NT2/D1 (cell line): ENCODE measurements around the gene HS6ST1.

Source experiments
- DNase-seq: peaks from one replicate; pipeline ENCODE4 v3.0.0-alpha.2; 2011; ENCODE audit warnings: low read depth, low spot score
- H3K27me3 ChIP-seq: 2 replicates; pipeline ENCODE4 v1.6.0; 2011; ENCODE audit warnings: mild to moderate bottlenecking; ENCODE audit not compliant: insufficient read length, insufficient read depth
- H3K36me3 ChIP-seq: 2 replicates; pipeline ENCODE4 v1.6.1; 2011; ENCODE audit warnings: mild to moderate bottlenecking, low read length, mixed read lengths; ENCODE audit not compliant: insufficient read depth, insufficient read length
- H3K4me1 ChIP-seq: 2 replicates; pipeline ENCODE4 v1.5.1; 2011; ENCODE audit not compliant: insufficient read depth, insufficient read length
- H3K4me3 ChIP-seq: 2 replicates; pipeline ENCODE4 v1.5.1; 2011; ENCODE audit warnings: low read depth; ENCODE audit not compliant: insufficient read length
- H3K9ac ChIP-seq: 2 replicates; pipeline ENCODE4 v1.6.0; 2011; ENCODE audit warnings: low read depth; ENCODE audit not compliant: insufficient read length
- H3K9me3 ChIP-seq: 2 replicates; pipeline ENCODE4 v1.5.1; 2011; ENCODE audit warnings: mild to moderate bottlenecking, low read length; ENCODE audit not compliant: insufficient read depth
- SUZ12 ChIP-seq: IDR thresholded peaks from 2 replicates; pipeline ENCODE4 v1.6.1; 2011; ENCODE audit not compliant: insufficient read length, insufficient read depth; ENCODE audit errors: extremely low read depth
- YY1 ChIP-seq: IDR thresholded peaks from 2 replicates; pipeline ENCODE4 v1.6.1; 2011; ENCODE audit not compliant: insufficient read length, insufficient read depth
- ZNF274 ChIP-seq: IDR thresholded peaks from 2 replicates; pipeline ENCODE4 v1.6.1; 2011; ENCODE audit warnings: mild to moderate bottlenecking, low read depth, low read length

The HS6ST1 gene

DNA sequence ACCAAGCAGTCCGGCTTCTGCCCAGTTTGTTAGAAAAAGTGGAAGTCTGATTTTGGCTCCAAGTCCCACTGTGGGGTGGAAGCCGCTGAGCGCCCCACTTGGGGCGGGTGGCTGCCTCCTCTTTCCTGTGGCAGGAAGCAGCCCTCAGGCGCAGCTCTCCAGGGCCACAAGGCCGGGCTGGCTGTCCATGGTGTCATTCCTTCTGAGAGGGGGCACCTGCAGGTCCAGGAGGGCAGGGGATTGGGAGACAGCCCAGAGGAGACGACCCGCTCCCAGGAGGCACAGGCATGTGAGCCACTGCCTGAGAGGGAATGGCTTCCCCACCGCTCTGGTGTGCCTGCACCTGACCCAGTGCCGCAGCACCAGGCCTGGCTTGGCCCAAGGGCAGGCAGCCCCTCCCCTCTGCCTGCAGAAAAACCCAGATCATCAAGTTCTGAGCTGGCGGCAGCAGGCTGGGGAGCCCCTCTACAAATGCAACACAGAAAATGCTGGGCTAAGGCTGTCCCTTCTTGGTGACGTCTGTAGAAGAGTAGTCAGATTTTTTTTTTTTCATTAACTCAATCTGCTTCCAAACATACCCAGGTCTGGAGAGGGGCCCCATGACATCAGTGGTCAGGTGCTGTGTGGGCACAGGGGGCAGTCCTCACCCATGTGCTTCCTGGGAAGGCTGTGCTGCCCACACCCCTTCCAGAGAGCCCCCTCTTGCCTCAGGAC, 38.4 kb downstream of the HS6ST1 start:
- TF ChIP-seq SUZ12 (no peak), YY1 (no peak), ZNF274 (no peak)
- H3K9ac ChIP-seq = no peak overlapping the region
- H3K27me3 ChIP-seq = no peaks in the 10 kb centered on the region
- DNase-seq = no peak
- no peak overlapping the region for H3K4me3 ChIP-seq
- H3K36me3 ChIP-seq = peaks cover 77% of the 10 kb centered on the region
- H3K4me1 ChIP-seq = peaks cover 33% of the 10 kb centered on the region
- H3K9me3 ChIP-seq = peaks cover 5% of the 10 kb centered on the region; the same call in 1 of the 2 replicates

DNA sequence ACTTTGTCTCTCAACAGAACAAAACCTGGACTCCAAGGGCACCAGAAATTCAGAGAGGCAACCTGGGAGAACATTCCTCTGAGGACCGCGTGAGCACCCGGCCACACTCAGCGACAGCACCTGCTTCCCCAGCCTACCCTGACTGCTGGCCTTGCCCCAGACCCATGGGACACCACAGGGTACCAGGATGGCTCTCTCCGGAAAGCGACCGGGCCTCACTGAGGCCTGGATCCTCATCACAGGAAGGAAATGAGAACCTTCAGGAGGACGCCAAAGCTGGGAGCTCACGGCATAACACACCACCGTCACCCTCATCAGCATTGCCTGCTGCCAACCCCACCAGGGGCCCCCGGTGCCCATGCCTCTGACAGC, 38.9 kb downstream of the HS6ST1 start:
- H3K4me1 ChIP-seq = peaks cover 28% of the 10 kb centered on the region
- H3K27me3 ChIP-seq = no peaks in the 10 kb centered on the region
- H3K36me3 ChIP-seq = peaks cover 81% of the 10 kb centered on the region
- peaks cover 9% of the 10 kb centered on the region; the same call in 1 of the 2 replicates for H3K9me3 ChIP-seq
- DNase-seq = no peak
- no peak for TF ChIP-seq SUZ12
- no peak for TF ChIP-seq YY1
- TF ChIP-seq ZNF274 = no peak
- H3K4me3 ChIP-seq = no peak overlapping the region
- no peak overlapping the region for H3K9ac ChIP-seq

DNA sequence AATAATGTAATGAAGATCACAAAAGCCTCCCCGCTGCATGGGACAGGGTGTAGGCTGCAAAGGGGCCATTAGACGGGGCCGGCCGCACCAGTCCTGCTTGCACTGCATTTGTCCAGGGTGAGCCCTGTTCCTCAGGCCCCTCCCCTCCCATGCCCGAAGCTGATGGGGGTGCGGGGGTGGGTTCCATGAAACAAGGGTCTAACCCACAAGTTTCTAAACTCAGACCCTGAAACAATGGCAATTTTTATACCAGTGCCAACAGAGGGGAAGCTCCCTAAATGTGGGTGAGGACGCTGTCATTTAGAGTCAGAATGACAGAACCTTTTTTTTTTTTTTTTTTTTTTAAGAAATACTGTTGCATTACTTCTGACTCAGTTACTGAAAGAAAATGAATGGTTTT, 39.7 kb downstream of the HS6ST1 start:
- Histone ChIP-seq H3K4me3 (no peak overlapping the region), H3K36me3 (peaks cover 84% of the 10 kb centered on the region), H3K9ac (no peak overlapping the region), H3K9me3 (peaks cover 15% of the 10 kb centered on the region; the same call in 1 of the 2 replicates), H3K27me3 (no peaks in the 10 kb centered on the region), H3K4me1 (peaks cover 23% of the 10 kb centered on the region)
- DNase-seq = no peak
- TF ChIP-seq YY1 (no peak), ZNF274 (no peak), SUZ12 (no peak)

DNA sequence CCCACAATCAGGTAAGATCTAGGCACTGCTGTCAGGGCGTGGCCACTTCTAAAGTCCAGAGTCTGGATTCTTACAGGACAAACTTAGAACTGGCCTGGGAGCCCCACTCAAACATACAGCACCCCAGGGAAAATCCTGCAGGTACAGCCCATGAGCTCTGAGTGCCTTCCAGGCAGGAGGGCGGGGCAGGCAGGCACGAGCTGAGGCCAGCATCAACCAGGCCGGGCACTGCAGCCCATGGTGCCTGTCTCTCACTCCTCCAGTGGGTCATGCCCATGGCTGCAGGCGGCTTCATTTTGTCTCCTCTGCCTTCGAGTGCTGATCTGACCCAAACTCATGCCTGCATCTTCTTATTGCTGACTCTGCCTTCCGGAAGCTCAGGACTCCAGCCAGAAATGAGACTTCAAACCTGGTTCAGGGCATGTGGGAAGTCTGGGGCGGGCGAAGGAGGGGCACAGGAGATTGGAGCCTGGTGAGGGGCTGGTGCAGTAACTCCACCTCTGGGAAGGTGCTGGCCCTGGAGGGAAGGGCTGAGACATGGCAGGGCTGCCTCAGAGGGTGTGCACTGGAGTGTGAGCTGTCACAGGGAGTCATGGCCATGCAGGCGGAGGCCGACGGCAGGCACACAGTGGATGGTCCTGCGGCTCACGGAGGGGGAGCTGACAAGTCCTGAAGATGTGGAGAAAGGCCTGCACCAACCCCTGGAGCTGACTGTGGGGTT, 40.5 kb downstream of the HS6ST1 start:
- Histone ChIP-seq H3K9ac (no peak overlapping the region), H3K9me3 (peaks cover 15% of the 10 kb centered on the region; the same call in 1 of the 2 replicates), H3K4me3 (no peak overlapping the region), H3K36me3 (peaks cover 84% of the 10 kb centered on the region), H3K27me3 (no peaks in the 10 kb centered on the region), H3K4me1 (peaks cover 14% of the 10 kb centered on the region)
- no peak for TF ChIP-seq ZNF274
- TF ChIP-seq YY1 = no peak
- TF ChIP-seq SUZ12 = no peak
- no peak for DNase-seq

DNA sequence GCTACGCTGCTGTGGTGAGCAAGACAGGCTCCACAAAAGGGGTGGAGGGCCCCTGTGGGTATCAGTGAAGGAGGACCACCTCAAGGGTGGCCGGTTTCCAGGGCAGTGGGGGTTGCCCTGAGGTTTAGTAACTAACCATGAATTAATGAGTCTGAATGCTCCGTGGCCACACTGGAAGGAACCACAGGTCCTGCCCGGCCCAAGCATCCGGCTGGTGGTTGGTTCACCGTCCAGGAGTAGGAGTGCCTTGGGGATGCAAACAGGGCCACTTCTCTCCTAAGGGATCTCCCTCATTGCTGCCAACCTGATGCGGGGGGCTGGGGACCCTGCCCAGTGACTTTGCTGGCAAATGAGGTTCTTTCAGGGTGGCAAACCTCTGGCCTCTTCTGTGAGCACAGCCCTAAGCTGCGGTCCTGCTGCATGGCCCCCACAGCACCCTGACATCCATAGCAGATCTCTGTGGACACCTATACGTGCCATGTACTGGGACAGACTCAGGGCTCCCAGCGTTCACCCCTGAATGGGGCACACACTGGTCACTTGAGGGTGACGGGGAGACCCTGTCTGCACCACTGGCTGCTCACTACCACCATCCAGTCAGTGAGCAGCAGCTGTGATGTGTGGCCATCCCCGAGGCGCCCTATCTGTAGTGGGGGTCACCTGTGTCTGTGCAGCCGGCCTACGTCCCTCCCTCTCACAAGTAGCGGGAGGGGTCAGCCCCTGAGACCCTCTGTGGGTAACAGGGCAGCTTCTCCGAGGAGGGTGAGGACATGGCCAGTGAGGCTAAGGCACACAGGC, 41.6 kb downstream of the HS6ST1 start:
- Histone ChIP-seq H3K27me3 (no peaks in the 10 kb centered on the region), H3K9ac (no peak overlapping the region), H3K4me3 (no peak overlapping the region), H3K4me1 (peaks cover 11% of the 10 kb centered on the region), H3K9me3 (peaks cover 15% of the 10 kb centered on the region; the same call in 1 of the 2 replicates), H3K36me3 (peaks cover 84% of the 10 kb centered on the region)
- TF ChIP-seq SUZ12 = no peak
- TF ChIP-seq ZNF274 = no peak
- TF ChIP-seq YY1 = no peak
- DNase-seq = no peak

DNA sequence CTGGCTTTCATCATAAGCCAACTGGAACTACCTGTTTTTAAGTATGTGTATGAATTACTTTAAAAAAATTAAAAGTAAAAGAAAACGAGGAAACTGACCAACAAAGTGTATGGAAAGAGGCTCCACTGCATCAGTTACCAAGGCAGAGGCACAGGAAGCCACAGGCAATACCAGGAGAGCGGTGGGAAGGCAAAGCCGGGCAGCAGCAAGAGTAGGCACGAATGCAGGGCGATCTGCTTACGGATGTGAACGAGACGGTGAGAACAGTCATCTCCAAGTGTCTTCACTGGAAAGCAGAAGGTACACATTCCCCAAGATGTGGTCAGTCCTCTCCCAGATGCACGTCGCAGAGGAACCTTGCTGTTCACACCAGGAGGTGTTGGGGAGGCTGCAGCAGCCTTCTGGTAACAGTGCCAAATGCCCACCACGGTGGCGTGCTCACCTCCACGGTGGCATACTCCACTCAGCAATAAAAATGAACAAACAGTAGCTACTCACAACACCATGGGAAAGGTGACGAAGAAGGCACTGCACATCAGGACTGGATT, 43.1 kb downstream of the HS6ST1 start:
- no peak for TF ChIP-seq YY1
- TF ChIP-seq ZNF274 = no peak
- no peak for TF ChIP-seq SUZ12
- Histone ChIP-seq H3K9ac (no peak overlapping the region), H3K4me3 (no peak overlapping the region), H3K36me3 (peaks cover 85% of the 10 kb centered on the region), H3K4me1 (peaks cover 10% of the 10 kb centered on the region), H3K27me3 (no peaks in the 10 kb centered on the region), H3K9me3 (peaks cover 15% of the 10 kb centered on the region; the same call in 1 of the 2 replicates)
- no peak for DNase-seq
